Natural killer cell treated with Interleukin-12 subunit alpha and Interleukin-12 subunit beta and Interleukin-15 and Interleukin-18, amount 100 ng/mL, for 72 hours (primary cell): Measurements from ENCODE around the gene TF. TPM values are rescaled to one million over a fixed set of nuclear protein-coding genes. Genes with fewer than 3 reads are reported as not detected.

Experiments
- ATAC-seq, 2 donors: fragments of 150-1000 bp; cut with Tn5 transposase in 1 of 2; sonication (Bioruptor Pico), chemical (Tn5 transposase) in 1 of 2; 2 replicates each; pipeline ENCODE4 v1.10.0; 2021
- DNase-seq: peaks from one replicate; pipeline ENCODE4 v3.0.0; 2022; ENCODE audit warnings: low spot score
- H3K27ac Mint-ChIP-seq, 2 donors: 1 replicate in 1 of 2; 2 replicates in 1 of 2; pipeline ENCODE4 v1.8.0; 2022; ENCODE audit warnings: mixed read lengths in 2 of 2, mild to moderate bottlenecking in 1 of 2, moderate library complexity in 1 of 2
- H3K27me3 Mint-ChIP-seq, 2 donors: 1 replicate in 1 of 2; 2 replicates in 1 of 2; pipeline ENCODE4 v1.8.0; 2022; ENCODE audit warnings: mixed read lengths in 2 of 2
- H3K36me3 Mint-ChIP-seq: one replicate; pipeline ENCODE4 v1.8.0; 2022; ENCODE audit warnings: mixed read lengths
- H3K4me1 Mint-ChIP-seq, 2 donors: 1 replicate in 1 of 2; 2 replicates in 1 of 2; pipeline ENCODE4 v1.8.0; 2022; ENCODE audit warnings: low read depth in 2 of 2, mixed read lengths in 2 of 2, mild to moderate bottlenecking in 1 of 2
- H3K4me3 Mint-ChIP-seq: one replicate; pipeline ENCODE4 v1.8.0; 2022; ENCODE audit warnings: mixed read lengths
- H3K9me3 Mint-ChIP-seq: 2 replicates; pipeline ENCODE4 v1.8.0; 2022; ENCODE audit warnings: mixed read lengths
- total RNA-seq, 2 donors: library from RNA; stranded (reverse); gene quantifications; one replicate each; pipeline ENCODE4 v1.2.3, GENCODE V29; 2022

Gene TF
- total RNA-seq, 2 donors from 2014 or later, result 0.78 to 0.98 TPM

DNA sequence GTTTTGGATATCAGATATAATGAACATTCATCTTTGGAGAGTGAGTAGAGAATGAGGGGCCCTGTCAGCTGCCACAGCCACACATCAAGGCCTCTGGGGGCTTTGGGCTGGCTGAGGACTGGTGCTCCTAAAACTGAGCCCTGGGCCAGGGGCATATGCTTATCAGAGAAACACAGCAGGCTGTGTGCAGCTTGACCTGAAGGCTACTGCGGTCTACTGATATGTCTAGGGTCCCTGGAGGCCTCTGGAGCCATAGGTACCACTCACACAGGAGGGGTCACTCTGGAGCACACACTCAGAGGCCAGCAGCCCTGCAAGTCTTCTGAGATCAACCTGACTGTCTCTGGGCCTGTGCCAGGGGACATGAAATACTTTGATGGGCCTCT lies 7.6 kb downstream of the TF start:
- peaks cover 10 to 15% of the 10 kb centered on the region in 2 donors for H3K27me3 Mint-ChIP-seq
- no peak overlapping the region for H3K4me3 Mint-ChIP-seq
- H3K4me1 Mint-ChIP-seq, result no peaks in the 10 kb centered on the region
- DNase-seq, result no peak
- H3K9me3 Mint-ChIP-seq, result no peaks in the 10 kb centered on the region
- H3K27ac Mint-ChIP-seq, result no peak overlapping the region
- no peaks in the 10 kb centered on the region for H3K36me3 Mint-ChIP-seq
- ATAC-seq, result no peak

DNA sequence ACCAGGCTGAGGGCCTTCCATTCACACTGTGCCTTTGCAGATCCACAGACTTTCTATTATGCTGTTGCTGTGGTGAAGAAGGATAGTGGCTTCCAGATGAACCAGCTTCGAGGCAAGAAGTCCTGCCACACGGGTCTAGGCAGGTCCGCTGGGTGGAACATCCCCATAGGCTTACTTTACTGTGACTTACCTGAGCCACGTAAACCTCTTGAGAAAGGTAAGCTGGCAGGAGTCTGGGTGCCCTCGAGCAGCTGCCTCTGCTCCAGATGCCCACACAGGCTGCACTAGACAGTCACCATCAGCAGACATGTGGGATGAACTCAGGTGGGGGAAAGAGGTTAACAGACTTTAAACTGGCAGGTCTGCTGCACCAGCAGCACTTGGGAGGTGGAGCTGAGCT lies 8.3 kb downstream of the TF start:
- DNase-seq (no peak), ATAC-seq (no peak)
- Mint-ChIP-seq H3K27me3 (peaks cover 7 to 11% of the 10 kb centered on the region in 2 donors), H3K4me3 (no peak overlapping the region), H3K36me3 (no peaks in the 10 kb centered on the region), H3K9me3 (no peaks in the 10 kb centered on the region), H3K27ac (no peak overlapping the region), H3K4me1 (no peaks in the 10 kb centered on the region)

DNA sequence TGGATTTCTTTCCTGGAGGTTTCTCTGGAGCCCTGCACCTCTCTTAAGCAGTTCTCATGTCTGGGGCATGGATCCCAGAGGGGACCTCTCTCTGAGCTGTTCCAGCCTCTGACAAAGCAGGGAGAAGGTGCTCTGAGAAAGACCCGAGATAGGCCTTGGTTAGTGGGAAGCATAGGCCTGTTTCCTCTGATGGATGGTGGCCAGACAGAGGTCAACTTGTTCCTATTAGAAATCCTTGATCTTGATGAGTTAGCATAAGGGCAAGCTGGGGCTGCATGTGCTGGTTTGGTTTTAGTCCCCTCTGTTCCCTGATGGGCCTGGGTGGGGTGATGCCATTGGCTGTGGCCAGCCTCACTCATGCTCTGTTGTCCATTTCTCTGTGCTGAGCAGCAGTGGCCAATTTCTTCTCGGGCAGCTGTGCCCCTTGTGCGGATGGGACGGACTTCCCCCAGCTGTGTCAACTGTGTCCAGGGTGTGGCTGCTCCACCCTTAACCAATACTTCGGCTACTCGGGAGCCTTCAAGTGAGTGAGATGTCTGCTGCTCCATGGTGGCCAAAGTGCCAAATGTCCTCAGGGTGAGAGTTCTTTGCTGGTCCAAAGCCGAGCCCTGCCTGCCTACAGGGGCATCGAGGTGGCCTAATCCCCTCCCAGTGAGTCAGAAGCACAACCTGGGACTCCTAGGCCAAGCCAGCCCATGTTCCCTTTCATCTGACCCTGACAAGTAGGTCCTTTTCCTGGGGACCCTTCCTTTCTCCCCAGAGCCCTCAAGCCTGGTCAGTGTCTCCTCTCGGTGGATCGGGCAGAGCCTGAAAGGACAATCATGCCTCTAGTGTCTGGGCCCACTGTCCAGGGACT lies 9.0 kb downstream of the TF start:
- Mint-ChIP-seq H3K36me3 (no peaks in the 10 kb centered on the region), H3K27me3 (peaks cover 4 to 6% of the 10 kb centered on the region in 2 donors), H3K27ac (no peak overlapping the region), H3K4me1 (no peaks in the 10 kb centered on the region), H3K9me3 (no peaks in the 10 kb centered on the region), H3K4me3 (no peak overlapping the region)
- ATAC-seq (no peak), DNase-seq (no peak)

DNA sequence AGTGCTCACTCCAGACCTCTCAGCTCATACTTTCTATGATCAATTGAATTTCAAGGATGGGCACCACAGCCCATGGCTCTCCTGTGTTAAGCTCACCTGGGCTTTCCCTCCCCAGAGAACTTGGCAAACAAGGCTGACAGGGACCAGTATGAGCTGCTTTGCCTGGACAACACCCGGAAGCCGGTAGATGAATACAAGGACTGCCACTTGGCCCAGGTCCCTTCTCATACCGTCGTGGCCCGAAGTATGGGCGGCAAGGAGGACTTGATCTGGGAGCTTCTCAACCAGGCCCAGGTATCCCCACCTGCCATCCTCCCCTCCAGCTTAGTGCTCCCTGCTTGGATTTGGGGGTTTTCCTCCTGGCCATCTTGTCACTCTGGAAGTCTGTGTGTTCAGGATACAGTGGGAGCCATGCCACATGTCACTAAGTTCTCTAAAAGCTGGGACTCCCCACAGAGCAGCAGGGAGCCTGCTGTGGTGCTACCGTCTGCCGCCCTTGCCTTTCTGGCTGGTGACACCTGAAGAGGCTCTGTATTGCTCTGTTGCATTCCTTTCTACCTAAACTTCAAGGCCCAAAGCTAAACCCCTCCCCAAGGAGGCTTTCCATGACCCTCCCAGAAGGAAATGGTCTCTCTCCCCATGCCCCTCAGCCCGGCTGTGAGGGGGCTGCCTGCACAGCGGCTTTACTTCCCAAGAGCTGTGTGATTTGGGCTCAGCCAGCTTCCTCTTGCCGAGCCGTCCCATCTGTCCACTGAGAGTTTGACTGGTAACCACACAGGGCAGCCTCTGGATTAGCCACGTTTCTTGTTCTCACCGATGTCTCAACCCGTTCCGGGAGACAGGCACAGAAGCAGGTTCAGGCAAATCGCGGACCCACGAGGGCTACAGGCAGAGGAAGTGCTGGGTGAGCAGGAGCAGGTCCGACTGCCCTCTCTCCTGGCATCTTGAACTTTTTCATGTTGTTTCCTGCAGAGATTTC lies 10.8 kb downstream of the TF start:
- DNase-seq (no peak), ATAC-seq (no peak)
- peaks cover 4 to 6% of the 10 kb centered on the region in 2 donors for H3K27me3 Mint-ChIP-seq
- H3K4me3 Mint-ChIP-seq, result no peak overlapping the region
- no peaks in the 10 kb centered on the region for H3K9me3 Mint-ChIP-seq
- no peak overlapping the region for H3K27ac Mint-ChIP-seq
- H3K4me1 Mint-ChIP-seq, result no peaks in the 10 kb centered on the region
- H3K36me3 Mint-ChIP-seq, result no peaks in the 10 kb centered on the region

DNA sequence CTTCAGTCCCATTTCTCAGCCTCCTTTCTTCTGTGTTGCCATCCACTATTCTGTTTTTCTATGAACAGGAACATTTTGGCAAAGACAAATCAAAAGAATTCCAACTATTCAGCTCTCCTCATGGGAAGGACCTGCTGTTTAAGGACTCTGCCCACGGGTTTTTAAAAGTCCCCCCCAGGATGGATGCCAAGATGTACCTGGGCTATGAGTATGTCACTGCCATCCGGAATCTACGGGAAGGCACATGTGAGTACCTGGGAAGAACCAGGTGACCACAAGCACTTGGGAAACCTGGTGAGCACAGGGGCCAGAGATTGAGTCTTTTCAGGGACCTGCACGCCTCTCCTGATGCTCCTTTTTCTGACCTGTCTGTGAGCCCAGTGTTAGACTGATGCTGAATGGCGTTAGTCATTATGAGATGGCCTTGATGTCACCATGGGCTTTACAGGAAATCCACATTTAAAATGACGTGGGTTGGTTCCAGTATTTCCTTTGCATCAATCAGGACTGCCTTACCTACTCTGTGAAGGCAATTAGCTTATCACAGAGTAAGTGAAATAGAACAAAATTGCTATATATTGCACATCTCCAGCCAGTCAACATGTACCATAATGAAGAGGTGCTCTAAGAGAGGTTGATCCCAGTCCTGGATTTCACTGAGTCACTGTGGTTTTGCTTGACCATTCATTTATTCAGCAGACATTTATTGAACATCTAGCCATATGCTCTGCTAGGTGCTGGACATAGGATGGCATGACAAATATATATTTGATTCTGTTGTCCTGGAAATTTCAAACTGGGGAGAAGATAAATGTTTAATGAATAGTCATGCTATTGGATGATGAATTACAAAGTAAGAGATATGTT lies 11.7 kb downstream of the TF start:
- no peaks in the 10 kb centered on the region for H3K4me1 Mint-ChIP-seq
- ATAC-seq (no peak), DNase-seq (no peak)
- peaks cover 4 to 6% of the 10 kb centered on the region in 2 donors for H3K27me3 Mint-ChIP-seq
- no peaks in the 10 kb centered on the region for H3K9me3 Mint-ChIP-seq
- H3K4me3 Mint-ChIP-seq, result no peak overlapping the region
- H3K36me3 Mint-ChIP-seq, result no peaks in the 10 kb centered on the region
- no peak overlapping the region for H3K27ac Mint-ChIP-seq

DNA sequence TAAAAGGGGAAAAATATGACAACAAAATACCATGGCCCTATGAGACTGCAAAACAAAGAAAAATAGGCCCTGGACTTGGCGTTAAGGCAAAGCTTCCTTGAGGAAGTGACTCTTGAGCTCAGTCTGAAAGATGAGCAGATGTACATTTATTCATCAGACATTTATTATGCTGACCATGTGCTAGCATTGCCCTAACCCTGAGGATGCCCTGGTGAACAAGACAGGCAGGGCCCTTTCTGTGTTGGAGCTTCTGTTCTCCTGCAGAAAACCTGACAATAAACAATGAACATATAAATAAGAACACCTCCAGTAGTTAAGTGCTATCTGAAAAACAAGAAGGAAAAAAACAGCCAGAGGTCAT lies 12.4 kb downstream of the TF start:
- no peaks in the 10 kb centered on the region for H3K9me3 Mint-ChIP-seq
- H3K27me3 Mint-ChIP-seq, result peaks cover 4 to 6% of the 10 kb centered on the region in 2 donors
- ATAC-seq (no peak), DNase-seq (no peak)
- no peak overlapping the region for H3K4me3 Mint-ChIP-seq
- no peaks in the 10 kb centered on the region for H3K4me1 Mint-ChIP-seq
- H3K36me3 Mint-ChIP-seq, result no peaks in the 10 kb centered on the region
- no peak overlapping the region for H3K27ac Mint-ChIP-seq

DNA sequence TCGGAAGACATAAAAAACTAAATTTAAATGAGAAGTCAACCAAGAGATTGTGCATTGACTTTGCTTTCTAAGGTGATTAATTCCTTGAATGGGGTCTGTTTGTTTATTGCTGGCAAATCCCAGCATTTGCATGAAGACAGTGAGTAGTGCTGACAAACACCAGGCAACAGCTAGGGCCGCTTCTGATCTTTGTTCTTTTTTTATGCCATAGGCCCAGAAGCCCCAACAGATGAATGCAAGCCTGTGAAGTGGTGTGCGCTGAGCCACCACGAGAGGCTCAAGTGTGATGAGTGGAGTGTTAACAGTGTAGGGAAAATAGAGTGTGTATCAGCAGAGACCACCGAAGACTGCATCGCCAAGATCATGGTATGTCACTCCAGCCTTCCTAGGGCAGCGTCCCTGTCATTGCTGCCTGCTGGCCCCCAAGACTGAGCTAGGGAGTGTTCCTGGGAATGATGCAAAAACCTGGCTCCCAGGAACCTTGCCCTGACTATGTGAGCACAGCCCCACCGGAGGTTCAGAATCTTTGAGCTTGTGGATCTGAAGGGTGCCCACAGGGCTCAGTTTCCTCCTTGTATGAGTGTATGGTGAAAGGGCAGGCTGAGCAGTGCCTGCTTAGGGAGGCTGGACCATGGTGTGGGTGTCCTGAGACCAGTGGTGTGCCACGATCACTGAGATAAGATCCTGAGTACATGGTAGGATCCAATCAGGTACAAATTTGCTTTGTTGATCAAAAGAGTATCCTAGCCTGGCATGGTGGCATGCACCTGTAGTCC lies 13.0 kb downstream of the TF start:
- no peaks in the 10 kb centered on the region for H3K4me1 Mint-ChIP-seq
- no peak for DNase-seq
- no peak for ATAC-seq
- H3K9me3 Mint-ChIP-seq, result no peaks in the 10 kb centered on the region
- peaks cover 4 to 6% of the 10 kb centered on the region in 2 donors for H3K27me3 Mint-ChIP-seq
- no peaks in the 10 kb centered on the region for H3K36me3 Mint-ChIP-seq
- no peak overlapping the region for H3K27ac Mint-ChIP-seq
- no peak overlapping the region for H3K4me3 Mint-ChIP-seq

DNA sequence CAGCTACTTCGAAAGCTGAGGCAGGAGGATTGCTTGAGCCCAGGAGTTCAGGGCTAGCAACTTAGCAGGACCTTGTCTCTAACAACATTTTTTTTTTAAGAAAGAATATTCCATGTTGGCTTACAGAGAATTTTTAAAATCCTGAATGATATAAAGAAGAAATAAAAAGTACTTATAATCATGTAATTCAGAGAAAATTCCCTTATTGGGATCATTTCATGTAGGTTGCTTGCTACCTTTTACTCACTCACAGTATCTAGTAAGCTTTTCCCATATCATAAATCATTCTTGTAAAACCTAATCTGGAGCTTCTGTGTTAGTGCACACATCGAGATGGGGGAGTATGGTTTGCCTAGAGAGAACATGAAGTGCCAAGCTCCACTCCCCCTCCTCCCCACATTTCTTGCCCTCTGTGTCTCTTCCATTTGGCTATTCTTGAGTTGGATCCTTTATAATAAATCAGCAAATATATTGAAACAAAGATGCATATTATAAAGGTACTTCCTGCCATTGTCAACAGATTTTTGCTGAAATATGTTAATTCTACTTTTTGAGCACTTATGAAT lies 13.6 kb downstream of the TF start:
- Mint-ChIP-seq H3K4me1 (no peaks in the 10 kb centered on the region), H3K27ac (no peak overlapping the region), H3K36me3 (no peaks in the 10 kb centered on the region), H3K27me3 (peaks cover 5 to 6% of the 10 kb centered on the region in 2 donors), H3K9me3 (no peaks in the 10 kb centered on the region), H3K4me3 (no peak overlapping the region)
- DNase-seq (no peak), ATAC-seq (no peak)

DNA sequence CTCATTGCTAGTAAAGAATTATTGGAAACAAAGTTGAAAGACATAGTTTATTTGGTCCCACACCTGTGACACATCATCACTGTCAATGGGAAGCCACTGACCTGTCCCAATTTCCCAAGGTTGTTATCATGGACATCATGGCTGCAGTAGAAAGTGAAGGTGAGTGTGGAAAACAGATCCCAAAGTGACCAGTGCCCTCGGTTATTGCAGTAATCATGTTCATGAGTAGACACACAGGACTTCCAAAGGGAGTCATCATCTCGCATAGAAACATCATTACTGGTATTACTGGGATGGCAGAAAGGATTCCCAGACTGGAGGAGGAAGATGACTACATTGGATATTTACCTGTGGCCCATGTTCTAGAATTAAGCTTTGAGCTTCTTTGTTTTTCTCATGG lies 14.7 kb downstream of the TF start:
- Mint-ChIP-seq H3K4me1 (no peaks in the 10 kb centered on the region), H3K27me3 (peaks cover 6 to 10% of the 10 kb centered on the region in 2 donors), H3K27ac (no peak overlapping the region), H3K4me3 (no peak overlapping the region), H3K9me3 (no peaks in the 10 kb centered on the region), H3K36me3 (no peaks in the 10 kb centered on the region)
- DNase-seq (no peak), ATAC-seq (no peak)

DNA sequence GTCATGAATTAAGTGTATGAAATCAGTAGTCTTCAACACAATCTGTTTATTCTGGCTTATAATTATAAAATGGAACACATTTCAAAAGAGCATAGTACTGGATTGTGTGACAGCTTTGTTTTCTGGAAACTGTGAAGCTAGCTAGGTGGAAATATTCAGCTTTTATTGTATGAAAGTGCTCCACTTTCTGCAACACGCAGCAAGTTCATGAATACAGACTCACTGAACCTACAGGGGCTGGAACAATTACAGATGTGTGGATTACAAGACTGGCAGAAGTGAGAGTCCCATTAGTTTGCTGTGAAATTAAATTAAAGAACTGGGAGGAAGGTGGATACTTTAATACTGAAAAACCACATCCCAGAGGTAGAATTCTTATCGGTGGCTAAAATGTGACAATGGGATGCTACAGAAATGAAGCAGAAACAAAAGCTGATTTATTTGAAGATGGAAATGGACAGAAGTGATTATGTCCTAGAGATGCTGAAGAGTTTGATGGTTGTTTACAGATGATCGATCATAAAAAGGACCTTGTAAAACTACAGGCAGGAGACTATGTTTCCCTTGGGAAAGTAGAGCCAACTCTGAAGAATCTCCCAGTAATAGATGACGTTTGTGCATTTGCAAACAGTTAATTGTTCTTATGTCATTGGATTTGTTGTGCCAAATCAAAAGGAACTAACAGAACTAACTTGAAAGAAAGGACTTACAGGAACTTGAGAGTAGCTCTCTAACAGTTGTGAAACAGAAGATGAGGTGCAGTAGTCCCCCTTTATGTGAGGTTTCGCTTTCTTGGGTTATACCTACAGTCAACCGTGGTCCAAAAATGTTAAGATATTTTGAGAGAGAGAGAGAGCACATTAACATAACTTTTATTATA lies 15.7 kb downstream of the TF start:
- ATAC-seq (no peak), DNase-seq (no peak)
- no peaks in the 10 kb centered on the region for H3K36me3 Mint-ChIP-seq
- H3K4me3 Mint-ChIP-seq, result no peak overlapping the region
- no peaks in the 10 kb centered on the region for H3K4me1 Mint-ChIP-seq
- peaks cover 6 to 15% of the 10 kb centered on the region in 2 donors for H3K27me3 Mint-ChIP-seq
- no peak overlapping the region for H3K27ac Mint-ChIP-seq
- no peaks in the 10 kb centered on the region for H3K9me3 Mint-ChIP-seq

DNA sequence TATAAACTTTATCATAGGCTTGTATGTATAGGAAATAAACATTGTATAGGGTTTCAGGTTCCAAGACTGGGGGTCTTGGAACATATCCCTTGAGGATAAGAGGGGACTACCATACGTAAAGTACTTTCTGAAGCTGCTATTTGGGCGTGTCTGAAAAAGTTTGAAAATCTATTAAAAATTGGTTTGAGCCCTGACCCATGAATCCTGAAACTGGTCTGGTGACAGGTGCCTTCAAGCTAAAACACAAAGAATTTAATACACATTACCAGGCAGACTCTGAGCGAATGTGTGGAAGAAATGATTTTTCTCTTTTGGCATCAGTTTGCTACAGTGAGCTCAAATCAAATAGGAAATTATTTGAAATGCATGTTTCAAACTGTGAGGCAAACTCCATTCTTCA lies 16.3 kb downstream of the TF start:
- Mint-ChIP-seq H3K27me3 (peaks cover 6 to 15% of the 10 kb centered on the region in 2 donors), H3K4me1 (no peaks in the 10 kb centered on the region), H3K9me3 (no peaks in the 10 kb centered on the region), H3K4me3 (no peak overlapping the region), H3K36me3 (no peaks in the 10 kb centered on the region), H3K27ac (no peak overlapping the region)
- DNase-seq (no peak), ATAC-seq (no peak)
